Activated naive CD4-positive, alpha-beta T cell treated with anti-CD3 and anti-CD28 coated beads for 36 hours (primary cell): Measurements from ENCODE around the gene PTH2. TPM values are rescaled to one million over a fixed set of nuclear protein-coding genes. Genes with fewer than 3 reads are reported as not detected.

Experiments used
- CTCF ChIA-PET: fragments of 350-600 bp; sonication (Branson Sonifier 250); formaldehyde crosslinking; loops from one replicate; lab custom pipeline; 2021; ENCODE audit warnings: antibody characterized with exemption; lab: Charles Lee
- DNase-seq: peaks from one replicate; pipeline ENCODE4 v3.0.0-alpha.2; 2020
- H3K27ac Mint-ChIP-seq: one replicate; pipeline ENCODE4 v1.8.0; 2021; ENCODE audit warnings: mild to moderate bottlenecking, mixed read lengths
- H3K27me3 Mint-ChIP-seq: one replicate; pipeline ENCODE4 v1.8.0; 2021; ENCODE audit warnings: low read depth, mixed read lengths
- H3K36me3 Mint-ChIP-seq: one replicate; pipeline ENCODE4 v1.8.0; 2021; ENCODE audit warnings: low read depth, mixed read lengths
- H3K4me1 Mint-ChIP-seq: one replicate; pipeline ENCODE4 v1.8.0; 2021; ENCODE audit warnings: low read depth, mixed read lengths
- H3K4me3 Mint-ChIP-seq: one replicate; pipeline ENCODE4 v1.8.0; 2021; ENCODE audit warnings: mild to moderate bottlenecking, moderate library complexity, mixed read lengths
- H3K9me3 Mint-ChIP-seq: one replicate; pipeline ENCODE4 v1.8.0; 2021; ENCODE audit warnings: mixed read lengths
- intact Hi-C: fragments of 100-400 bp; cut with micrococcal nuclease; formaldehyde crosslinking; loops from one replicate; pipeline ENCODE4 v1.15.1; 2023
- total RNA-seq, 2 experiments: library from RNA; stranded (reverse); gene quantifications; one replicate each; pipeline ENCODE4 v1.2.3, GENCODE V29; 2021

The PTH2 gene
- total RNA-seq, 2 experiments from 2014 or later, result not detected

DNA sequence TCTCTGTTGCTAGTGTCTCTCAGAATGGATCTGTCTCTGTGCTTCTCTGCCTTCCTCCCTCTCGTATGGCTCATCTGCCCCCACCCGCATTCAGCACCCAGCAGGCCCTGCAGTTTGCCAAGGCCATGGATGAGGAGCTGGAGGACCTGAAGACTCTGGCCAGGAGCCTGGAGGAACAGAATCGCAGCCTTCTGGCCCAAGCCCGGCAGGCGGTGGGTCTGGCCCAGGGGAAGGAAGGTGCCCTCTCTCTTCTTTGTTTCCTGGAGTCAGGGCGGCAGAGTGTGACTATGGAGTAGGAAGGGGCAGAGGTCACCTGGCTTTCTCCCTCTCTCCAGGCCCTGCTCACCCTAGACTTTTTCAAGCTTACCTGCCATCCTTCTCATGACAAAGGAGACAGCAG is 24.3 kb downstream of the PTH2 start:
- Mint-ChIP-seq H3K36me3 (no peaks in the 10 kb centered on the region), H3K27me3 (no peaks in the 10 kb centered on the region), H3K27ac (no peak overlapping the region), H3K9me3 (no peaks in the 10 kb centered on the region), H3K4me1 (peaks cover 25% of the 10 kb centered on the region), H3K4me3 (no peak overlapping the region)
- DNase-seq, result no peak
- CTCF ChIA-PET, result no interaction called here
- intact Hi-C loops, result no loop called here

DNA sequence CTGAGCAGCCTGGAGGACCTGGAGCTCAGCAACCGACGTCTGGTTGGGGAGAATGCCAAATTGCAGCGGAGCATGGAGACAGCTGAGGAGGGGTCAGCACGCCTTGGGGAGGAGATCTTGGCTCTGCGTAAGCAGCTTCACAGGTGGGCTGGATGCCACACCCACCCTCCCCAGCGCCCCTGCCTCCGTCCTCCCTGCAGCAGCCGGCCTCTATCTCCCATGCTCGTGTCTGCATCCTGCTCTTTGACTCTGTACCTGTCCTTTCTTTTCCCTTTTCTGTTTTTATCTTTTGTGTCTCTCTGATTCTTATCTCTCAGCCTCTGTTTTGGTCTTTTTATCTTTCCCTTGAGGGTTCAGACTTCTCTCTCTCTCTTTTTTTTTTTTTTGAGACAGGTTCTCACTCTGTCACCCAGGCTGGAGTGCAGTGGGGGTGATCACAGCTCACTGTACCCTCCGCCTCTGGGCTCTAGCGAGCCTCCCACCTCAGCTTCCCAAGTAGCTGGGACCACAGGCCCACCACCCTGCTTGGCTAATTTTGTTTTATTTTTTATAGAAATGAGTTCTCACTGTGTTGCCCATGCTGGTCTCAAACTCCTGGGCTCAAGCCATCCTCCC is 25.1 kb downstream of the PTH2 start:
- CTCF ChIA-PET, result interaction anchor here (0.6 to 0.9 kb wide), 2 partner anchors 97 to 120 kb away, joined by 3 to 4 read pairs; no protein-coding TSS in a partner anchor
- Mint-ChIP-seq H3K27me3 (no peaks in the 10 kb centered on the region), H3K36me3 (no peaks in the 10 kb centered on the region), H3K9me3 (no peaks in the 10 kb centered on the region), H3K4me1 (peaks cover 21% of the 10 kb centered on the region), H3K4me3 (no peak overlapping the region), H3K27ac (no peak overlapping the region)
- DNase-seq, result no peak
- intact Hi-C loops, result no loop called here

DNA sequence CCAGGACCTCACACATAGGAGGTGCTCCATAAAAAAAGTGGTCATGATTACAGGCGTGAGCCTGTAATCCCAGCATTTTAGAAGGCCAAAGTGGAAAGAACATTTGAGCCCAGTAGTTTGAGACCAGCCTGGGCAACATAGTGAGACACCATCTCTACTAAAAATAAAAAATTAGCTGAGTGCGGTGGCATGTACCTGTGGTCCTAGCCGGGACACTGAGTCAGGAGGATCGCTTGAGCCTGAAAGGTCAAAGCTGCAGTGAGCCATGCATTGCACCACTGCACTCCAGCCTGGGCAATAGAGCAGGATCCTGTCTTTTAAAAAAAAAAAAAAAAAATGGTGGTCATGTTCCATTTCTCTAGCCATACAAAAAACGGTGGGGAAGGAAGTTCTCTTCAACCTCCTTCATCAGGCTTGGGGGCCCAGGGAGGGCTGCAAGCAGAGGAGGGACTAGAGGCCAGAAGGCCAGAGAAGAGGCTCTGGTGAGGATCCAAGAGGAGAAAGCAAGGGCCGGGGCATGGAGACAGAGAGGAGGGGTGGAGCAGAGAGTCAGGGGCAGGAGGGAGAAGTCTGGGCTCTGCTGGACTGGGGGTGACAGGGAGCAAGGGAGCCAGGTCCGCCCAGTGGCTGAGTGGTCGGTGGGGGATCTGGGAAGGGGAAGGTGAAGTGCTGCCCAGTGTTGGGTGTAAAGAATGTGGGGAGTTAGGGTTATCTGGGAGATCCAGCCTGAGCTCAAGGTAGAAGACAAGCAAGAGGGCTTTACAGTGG is 26.3 kb downstream of the PTH2 start:
- H3K4me1 Mint-ChIP-seq, result peaks cover 21% of the 10 kb centered on the region
- peaks cover 3% of the 10 kb centered on the region for H3K27me3 Mint-ChIP-seq
- H3K27ac Mint-ChIP-seq, result no peak overlapping the region
- DNase-seq, result no peak
- CTCF ChIA-PET, result no interaction called here
- intact Hi-C loops, result no loop called here
- no peak overlapping the region for H3K4me3 Mint-ChIP-seq
- no peaks in the 10 kb centered on the region for H3K36me3 Mint-ChIP-seq
- H3K9me3 Mint-ChIP-seq, result no peaks in the 10 kb centered on the region

DNA sequence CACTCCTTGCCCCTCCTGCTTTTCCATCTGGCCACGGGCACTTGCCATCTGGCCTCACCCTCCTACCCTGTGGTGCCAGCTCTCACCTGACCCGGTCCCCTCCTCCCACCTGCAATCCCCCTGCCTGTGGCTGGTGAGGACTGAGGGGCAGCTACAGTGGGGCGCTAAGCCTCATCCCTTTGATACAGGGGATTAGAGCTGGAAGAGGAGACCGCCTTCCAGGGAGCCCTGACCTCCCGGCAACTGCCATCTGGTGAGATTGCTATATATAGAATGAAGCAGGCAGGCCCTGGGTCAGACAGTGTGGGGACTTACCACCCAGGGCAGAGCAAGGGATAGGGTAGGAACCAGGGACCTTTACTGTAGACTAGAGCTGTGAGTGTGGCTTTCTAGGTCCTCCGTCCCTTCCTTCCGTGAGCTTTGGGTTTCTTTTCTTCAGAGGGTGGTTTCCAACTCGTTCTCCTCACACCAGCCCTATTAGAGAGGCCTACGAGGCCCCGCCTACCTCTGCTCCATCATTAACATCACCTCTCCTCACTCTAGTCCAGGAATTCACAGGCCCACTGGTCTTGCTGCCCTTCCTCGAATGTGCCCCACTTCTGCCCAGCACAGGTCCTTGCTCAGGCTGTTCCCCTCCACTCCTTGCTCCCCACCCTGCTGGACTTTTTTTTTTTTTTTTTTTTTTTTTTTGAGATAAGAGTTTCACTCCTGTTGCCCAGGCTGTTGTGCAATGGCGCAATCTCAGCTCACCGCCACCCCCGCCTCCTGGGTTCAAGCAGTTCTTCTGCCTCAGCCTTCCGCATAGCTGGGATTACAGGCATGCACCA is 27.4 kb downstream of the PTH2 start:
- Mint-ChIP-seq H3K27ac (no peak overlapping the region), H3K36me3 (no peaks in the 10 kb centered on the region), H3K4me1 (peaks cover 22% of the 10 kb centered on the region), H3K9me3 (no peaks in the 10 kb centered on the region), H3K4me3 (no peak overlapping the region), H3K27me3 (peaks cover 3% of the 10 kb centered on the region)
- intact Hi-C loops, result no loop called here
- no peak for DNase-seq
- CTCF ChIA-PET, result no interaction called here

DNA sequence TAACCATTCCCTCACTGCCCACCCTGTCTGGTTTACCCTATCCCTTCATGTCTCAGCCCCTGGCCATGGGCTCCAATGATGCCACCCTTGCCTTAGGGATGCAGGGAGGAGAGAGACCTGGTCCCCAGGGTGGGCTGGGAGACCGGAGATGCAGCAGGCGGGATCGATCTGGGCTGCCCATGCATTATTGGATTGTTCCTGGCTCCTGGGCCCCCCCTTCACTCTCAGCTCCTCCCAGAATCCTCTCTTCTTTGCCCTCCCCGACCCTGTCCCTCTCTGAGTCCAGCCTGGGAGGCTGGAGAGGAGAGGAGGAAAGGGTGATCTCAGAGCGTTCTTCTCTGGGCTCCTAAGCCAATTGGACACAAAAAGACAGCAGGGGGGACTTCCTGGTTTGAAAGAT is 29.4 kb downstream of the PTH2 start:
- H3K27me3 Mint-ChIP-seq, result peaks cover 3% of the 10 kb centered on the region
- no peak for DNase-seq
- H3K4me3 Mint-ChIP-seq, result no peak overlapping the region
- H3K36me3 Mint-ChIP-seq, result no peaks in the 10 kb centered on the region
- no peaks in the 10 kb centered on the region for H3K9me3 Mint-ChIP-seq
- intact Hi-C loops, result loop anchor here (2.0 kb wide), 2 partner anchors 29 to 37 kb away; partner anchors contain the start of gene PTH2
- H3K4me1 Mint-ChIP-seq, result peaks cover 17% of the 10 kb centered on the region
- CTCF ChIA-PET, result interaction anchor here (0.6 to 1.1 kb wide), 8 partner anchors 27 to 603 kb away, joined by 3 to 5 read pairs (median 3); no protein-coding TSS in a partner anchor
- no peak overlapping the region for H3K27ac Mint-ChIP-seq

DNA sequence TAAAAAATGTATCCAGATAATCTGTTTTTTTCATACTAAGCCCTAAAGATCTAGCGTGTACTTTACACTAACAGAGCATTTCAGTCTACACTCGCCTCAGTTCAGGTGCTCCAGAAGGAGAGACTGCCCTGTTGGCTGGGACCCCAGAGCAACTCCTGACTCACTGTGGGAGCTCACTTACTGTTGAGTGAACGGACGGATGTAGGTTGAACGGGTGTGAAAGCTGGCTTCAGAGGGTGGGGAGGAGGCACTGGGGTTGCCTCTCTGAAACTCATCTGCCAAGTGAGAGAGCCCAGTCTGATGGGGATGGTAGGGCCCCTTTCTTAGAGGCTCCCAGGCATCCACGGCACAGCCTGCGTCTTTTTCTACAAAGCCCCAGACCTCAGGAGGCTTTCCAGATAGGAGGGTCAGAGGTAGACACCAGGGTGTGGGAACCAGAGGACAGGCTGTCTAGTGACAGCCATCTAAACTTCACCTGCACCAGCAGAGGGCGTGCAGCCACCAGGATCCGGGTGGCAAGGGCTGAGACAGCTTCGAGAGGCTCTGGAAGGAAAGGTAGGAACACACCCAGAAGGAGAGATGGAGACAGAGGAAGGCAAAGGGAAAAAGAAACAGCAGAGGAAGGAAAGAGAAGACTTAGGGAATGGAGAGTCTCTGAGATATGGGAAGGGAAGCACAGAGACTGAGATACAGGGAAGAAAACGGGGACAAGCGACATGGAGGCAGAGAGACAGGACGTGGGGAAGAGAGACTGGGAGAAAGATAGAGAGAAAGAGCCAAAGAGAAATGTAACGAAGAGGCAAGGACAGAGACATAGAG is 31.5 kb downstream of the PTH2 start:
- H3K36me3 Mint-ChIP-seq, result no peaks in the 10 kb centered on the region
- H3K4me1 Mint-ChIP-seq, result peaks cover 15% of the 10 kb centered on the region
- no peak overlapping the region for H3K4me3 Mint-ChIP-seq
- CTCF ChIA-PET, result interaction anchor here (0.6 to 4.0 kb wide), 18 partner anchors 11 to 157 kb away, joined by 3 to 18 read pairs (median 4); partner anchors contain the start of genes GFY and PIH1D1
- H3K27ac Mint-ChIP-seq, result no peak overlapping the region
- peak; percentile 88 for DNase-seq
- peaks cover 3% of the 10 kb centered on the region for H3K27me3 Mint-ChIP-seq
- intact Hi-C loops, result loop anchor here (1.0 to 2.0 kb wide), 5 partner anchors 31 to 83 kb away; partner anchors contain the start of genes FLT3LG and PTH2
- H3K9me3 Mint-ChIP-seq, result no peaks in the 10 kb centered on the region

DNA sequence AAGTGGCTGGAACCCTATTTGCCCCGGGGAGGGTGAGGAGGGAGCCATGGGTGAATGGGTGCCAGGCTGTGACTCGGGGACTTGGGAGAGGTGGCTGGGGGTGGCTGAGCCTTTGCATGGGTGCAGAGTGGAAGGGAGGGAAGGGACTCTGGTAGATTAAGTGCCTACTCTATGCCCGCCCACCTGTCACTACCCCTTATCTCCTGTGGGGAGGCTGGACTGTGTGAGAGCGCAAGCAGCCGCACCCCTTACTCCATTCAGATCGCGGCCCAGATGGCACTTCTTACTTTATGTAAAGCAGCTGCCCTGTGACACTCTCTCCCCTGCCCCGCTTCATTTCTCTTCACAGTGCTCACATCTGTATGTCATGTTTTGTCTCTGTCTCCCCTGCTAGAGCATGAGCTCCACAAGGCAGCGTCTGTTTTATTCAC is 32.3 kb downstream of the PTH2 start:
- H3K36me3 Mint-ChIP-seq, result no peaks in the 10 kb centered on the region
- peaks cover 15% of the 10 kb centered on the region for H3K4me1 Mint-ChIP-seq
- H3K9me3 Mint-ChIP-seq, result no peaks in the 10 kb centered on the region
- intact Hi-C loops, result no loop called here
- H3K27ac Mint-ChIP-seq, result no peak overlapping the region
- H3K4me3 Mint-ChIP-seq, result no peak overlapping the region
- peaks cover 3% of the 10 kb centered on the region for H3K27me3 Mint-ChIP-seq
- DNase-seq, result no peak
- CTCF ChIA-PET, result interaction anchor here (0.6 to 4.0 kb wide), 15 partner anchors 10 to 120 kb away, joined by 3 to 18 read pairs (median 4); partner anchors contain the start of genes GFY and PIH1D1

DNA sequence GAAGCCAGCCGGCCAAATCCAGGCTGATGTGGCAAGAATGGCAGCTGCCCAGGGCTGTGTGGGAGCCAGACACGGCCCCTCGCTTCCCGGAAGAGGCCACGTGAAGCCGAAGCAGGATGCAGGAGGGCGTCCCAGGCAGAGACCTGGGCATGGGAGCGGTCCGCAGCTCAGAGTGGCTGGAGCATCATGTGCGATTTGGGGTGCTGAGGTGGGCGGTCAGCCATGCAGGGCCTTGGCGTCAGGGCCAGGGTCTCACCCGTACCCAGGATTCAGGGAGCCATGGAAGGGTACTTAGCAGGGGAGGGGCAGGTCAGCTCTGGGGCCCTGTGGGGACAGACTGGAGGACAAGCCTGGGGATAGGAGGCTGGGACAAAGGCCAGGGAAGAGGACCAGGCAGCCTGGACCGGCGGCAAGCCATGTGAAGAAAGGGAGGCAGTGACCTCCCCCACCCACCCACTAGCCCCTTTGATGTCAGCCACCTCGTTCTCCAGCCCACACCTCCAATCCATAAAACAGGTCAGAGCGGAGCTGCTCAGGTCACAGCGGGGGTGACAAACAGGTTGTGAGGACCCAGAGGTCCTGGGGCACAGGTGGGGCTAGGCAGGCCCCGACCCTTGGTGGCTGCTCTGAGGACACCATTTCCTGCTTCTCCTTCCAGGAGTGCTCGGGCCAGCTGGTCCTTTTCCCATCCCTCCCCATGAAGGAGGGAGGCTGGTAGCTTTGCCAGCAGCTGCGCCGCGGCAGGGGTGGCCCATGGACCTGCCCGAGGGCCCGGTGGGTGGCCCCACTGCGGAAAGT is 32.9 kb downstream of the PTH2 start:
- Mint-ChIP-seq H3K27me3 (peaks cover 3% of the 10 kb centered on the region), H3K9me3 (no peaks in the 10 kb centered on the region), H3K27ac (no peak overlapping the region), H3K36me3 (no peaks in the 10 kb centered on the region), H3K4me1 (peaks cover 15% of the 10 kb centered on the region), H3K4me3 (no peak overlapping the region)
- DNase-seq, result no peak
- intact Hi-C loops, result no loop called here
- CTCF ChIA-PET, result interaction anchor here (0.8 to 4.0 kb wide), 11 partner anchors 19 to 176 kb away, joined by 3 to 18 read pairs (median 3); partner anchors contain the start of gene PIH1D1

DNA sequence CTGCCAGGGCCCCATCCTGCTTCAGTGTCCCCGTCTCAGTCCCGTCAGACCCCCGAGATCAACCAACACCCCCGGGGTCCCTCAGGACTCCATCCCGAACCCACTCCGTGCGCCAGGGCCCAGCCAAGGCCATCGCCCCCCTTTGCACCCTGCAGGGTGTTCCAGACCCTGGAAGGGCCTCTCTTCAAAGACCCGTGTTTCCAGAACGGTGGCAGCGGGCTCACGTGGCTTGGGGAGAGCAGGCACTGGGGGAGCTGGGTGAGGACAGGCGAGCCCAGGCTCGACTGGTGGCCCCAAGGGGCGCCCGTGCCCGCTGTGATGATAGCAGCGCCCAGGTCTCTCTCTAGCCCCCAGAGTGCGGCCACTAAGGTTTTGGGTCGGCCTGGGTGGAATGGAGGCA is 33.8 kb downstream of the PTH2 start:
- no peaks in the 10 kb centered on the region for H3K9me3 Mint-ChIP-seq
- no peak for DNase-seq
- peaks cover 3% of the 10 kb centered on the region for H3K27me3 Mint-ChIP-seq
- H3K36me3 Mint-ChIP-seq, result no peaks in the 10 kb centered on the region
- intact Hi-C loops, result loop anchor here (2.0 kb wide), 1 partner anchor 55 kb away; the partner anchor contains the start of gene CD37
- H3K4me1 Mint-ChIP-seq, result peaks cover 15% of the 10 kb centered on the region
- peak overlapping the region; percentile 4 for H3K4me3 Mint-ChIP-seq
- CTCF ChIA-PET, result interaction anchor here (1.1 to 4.0 kb wide), 3 partner anchors 56 to 177 kb away, joined by 3 to 18 read pairs (median 3); no protein-coding TSS in a partner anchor
- H3K27ac Mint-ChIP-seq, result no peak overlapping the region

DNA sequence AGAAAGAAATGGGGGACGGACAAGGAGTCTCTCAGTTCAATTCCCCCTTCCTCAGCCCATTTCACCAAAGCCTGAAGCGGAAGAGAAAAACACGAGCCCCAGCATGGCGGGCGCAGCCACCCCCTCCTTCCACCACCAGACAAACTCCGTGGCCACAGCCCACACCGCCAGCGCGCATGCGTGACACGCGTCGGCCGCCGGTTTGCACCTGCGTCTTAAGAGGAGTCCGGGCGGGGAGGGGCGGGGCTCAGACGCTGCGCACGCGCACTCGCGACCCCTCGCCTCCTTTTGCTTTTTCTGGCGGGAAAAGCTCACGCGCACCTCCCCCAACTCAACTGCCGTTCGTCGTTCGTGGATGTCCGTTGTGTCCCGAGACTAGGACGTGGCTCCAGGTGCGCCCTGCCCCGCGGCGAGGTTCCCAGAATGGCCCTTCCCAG is 35.3 kb downstream of the PTH2 start, which contains the start of gene KASH5:
Gene KASH5, plus strand, starts transcription at position 314 of the 437 bp plus-strand sequence. CDS start 2,635 bp downstream, outside the sequence.
- intact Hi-C loops, result loop anchor here (1.0 to 2.0 kb wide), 2 partner anchors 53 to 82 kb away; partner anchors contain the start of gene CD37
- CTCF ChIA-PET, result interaction anchor here (0.6 to 1.3 kb wide), 2 partner anchors 83 to 88 kb away, joined by 3 to 4 read pairs; no protein-coding TSS in a partner anchor
- DNase-seq, result peak; percentile 95
- Mint-ChIP-seq H3K9me3 (no peaks in the 10 kb centered on the region), H3K36me3 (no peaks in the 10 kb centered on the region), H3K27ac (peak within 1 kb of the TSS; percentile 86), H3K27me3 (peaks cover 3% of the 10 kb centered on the region), H3K4me1 (peaks cover 15% of the 10 kb centered on the region), H3K4me3 (peak within 1 kb of the TSS; percentile 68)
